Measurements from ENCODE around the gene CSGALNACT2.

Gene CSGALNACT2

GRCh38 chr10:43190775-43191174, 52.5 kb downstream of the CSGALNACT2 start:
- DNase-seq = no peak

DNA sequence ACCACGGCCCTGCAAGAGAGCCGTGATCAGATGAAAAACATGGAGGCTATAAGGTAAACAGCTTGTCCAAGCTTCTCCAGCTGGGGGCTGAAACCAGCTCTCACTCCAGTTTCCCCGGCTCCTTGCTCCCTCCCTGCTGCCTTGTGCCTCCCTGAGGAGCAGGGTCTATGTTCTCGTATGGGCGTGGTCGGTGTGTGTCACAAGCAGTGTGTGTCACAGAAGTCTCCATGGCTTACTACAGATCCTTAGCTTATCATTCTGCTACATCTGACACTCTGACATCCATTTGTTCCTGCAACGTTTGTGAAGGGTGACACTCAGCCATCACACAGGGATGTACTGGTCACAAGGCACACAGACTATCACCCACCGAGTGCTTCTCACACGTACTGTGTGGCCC, 54.6 kb downstream of the CSGALNACT2 start:
- DNase-seq = no peak

- no peak for DNase-seq
Observed at GRCh38 chr10:43193496-43194080, 55.3 kb downstream of the CSGALNACT2 start.

DNA sequence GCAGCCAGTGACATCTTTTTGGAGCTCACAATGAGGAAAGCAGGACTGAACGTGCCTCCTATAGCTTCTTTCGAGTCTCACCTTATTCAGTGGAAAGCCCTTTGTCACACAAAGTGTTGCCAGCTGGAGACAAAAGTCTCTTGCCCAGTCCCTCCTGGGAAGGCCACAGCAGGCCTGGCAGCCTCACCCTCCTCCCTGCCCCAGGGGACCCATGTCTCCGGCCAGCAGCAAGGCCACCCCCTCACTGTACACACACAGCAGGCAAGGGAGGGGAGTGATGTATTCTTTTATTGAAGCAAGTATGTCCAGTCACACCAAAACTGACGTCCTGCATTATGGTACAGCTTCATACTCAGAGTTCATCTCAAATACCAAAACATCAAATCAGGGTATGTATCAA, 56.0 kb downstream of the CSGALNACT2 start:
- DNase-seq = no peak

DNA sequence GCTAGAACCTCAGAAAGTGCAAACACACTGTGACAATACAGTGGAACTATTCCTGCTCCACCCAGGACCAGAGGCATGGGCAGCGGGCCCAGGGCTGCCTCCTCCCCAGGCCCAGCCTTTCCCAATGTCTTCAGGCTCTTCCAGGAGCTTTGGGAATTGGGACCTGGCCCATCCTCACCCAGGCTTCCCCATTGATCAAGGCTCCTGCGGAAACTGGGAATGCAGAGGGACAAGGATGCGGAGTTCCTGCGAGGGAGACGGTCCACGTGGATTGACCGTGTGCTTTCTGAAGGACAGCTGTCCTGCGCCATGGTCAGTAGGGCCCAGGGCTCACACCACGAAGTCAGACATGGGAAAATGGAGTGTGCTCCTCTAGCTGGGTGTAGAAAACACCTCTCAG, 56.6 kb downstream of the CSGALNACT2 start:
- no peak for DNase-seq

- no peak for DNase-seq
Observed at GRCh38 chr10:43195557-43195956, 57.3 kb downstream of the CSGALNACT2 start.

- DNase-seq = no peak
Observed at GRCh38 chr10:43196131-43196980, 58.1 kb downstream of the CSGALNACT2 start.

GRCh38 chr10:43196981-43197833, 59.0 kb downstream of the CSGALNACT2 start:
- DNase-seq = no peak

GRCh38 chr10:43197834-43198681, 59.8 kb downstream of the CSGALNACT2 start:
- no peak for DNase-seq

DNA sequence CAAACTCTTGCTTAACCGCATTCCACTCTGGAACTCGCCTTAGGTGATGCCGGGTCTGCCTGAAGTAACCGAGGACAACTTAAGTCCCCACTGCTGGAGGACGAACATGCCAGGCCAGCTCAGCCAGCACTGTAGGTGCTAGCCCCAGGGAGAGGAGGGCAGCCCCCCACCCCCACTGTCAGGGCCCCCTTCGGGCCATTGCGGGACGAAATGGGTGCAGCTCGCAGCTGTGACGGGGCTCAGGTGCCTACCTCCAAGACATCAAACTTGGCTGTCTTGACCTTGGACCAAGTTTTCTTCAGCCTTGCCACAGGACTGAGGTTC, 60.4 kb downstream of the CSGALNACT2 start:
- no peak for DNase-seq

DNA sequence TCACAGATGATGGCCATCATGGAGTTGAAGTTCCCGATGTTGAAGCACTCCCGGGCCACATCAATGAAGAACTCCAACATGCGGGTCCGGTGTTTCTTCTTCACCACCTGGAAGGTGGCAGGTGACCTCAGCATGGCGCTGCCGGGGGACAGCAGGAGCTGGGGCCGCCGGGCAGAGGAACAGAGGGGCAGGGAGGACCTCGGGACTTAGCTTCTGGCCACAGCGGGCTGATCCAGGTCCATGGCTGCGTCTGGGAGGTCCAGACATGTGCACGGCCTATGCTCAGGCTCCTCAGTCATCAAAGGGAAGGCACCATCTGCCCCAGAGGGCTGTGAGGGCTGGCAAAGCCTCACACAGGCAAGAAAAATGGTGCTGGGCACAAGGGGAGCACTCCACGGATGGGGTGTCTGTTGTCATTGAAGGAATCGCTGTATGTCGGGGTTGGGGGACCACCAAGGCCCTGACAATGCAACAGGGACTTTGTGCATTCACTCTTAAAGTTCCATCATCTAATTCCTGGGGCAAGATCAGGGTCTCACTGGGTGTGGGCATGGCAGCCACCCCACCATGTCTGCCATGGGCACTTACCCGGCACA, 60.9 kb downstream of the CSGALNACT2 start:
- DNase-seq = no peak

DNA sequence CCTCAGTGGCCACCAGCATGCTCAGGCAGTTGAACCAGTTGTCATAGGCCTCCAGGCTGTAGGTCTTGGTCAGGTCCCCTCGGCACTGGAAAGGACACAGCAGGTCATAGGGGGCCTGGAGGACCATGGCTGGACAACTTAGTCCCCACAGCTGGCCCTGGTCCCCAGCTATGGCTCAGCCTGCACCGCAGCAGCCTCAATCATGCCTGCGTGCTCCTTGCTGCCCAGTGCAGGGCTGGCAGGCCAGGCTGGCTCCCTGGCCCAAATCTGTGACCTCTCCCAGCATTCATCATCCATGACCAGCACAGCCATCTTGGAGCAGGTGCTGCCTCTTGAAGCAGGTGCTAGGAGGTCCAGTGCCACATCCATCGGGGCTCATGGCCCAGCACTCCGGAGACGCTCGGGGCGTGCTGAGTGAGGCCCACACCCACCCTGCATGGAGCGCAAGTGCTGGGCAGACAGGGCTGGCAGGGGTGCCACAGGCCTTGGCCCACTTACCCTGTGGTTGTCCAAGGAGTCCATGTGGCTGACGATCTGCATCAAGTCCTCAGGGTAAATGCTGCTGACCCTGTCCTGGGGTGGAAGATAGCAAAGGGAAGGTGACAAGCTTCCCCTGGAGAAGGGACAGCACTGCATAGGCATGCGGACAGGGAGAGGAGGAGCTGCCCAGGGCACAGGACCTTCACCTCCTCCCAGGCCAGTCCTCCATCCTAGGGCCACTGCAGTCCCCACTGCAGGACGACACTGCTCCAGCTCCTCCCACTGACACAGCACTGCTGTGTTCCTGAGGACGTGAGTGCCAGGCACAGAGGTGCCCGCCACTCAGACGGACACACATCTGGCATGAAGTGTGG, 61.7 kb downstream of the CSGALNACT2 start:
- DNase-seq = no peak

DNA sequence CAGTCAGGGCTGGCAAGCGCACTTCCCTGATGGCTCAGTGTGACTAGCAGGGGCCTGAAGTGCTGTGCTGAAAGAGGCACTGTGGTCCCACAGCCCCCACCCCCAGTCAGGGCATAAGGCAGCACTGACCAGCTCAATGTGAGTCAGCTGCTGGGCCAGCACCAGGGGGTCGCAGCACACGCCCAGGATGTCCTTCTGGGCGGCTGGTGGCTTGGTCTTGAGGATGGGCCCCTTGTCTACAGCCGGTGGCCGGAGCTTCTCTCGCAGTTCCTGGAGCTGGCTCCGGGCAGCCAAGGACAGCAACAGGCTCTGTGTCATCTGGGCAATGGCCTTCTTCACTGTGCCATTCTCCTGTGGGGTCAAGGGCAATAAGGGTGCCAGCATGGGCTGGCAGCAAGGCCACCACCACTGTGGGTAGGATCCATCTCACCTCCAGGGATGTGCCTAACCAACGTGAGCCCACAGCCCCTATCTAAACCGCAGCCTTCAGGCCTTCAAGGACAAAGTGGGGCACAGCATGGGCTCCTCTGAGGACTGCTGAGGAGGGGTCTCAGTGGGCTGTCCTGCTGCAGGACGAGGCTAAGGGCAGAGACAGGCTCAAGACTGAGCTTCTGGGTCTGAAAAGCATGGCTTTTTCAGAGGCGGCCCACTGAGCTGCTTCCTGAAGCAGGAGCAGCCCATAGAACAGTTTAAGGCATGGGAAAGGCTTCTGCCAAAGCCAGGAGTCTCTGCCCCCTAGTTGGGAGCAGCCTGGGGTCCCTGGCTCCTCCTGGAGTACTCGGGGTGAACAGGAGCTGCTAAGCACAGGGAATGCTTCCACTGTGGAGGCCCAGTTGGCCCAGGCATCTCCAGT, 62.5 kb downstream of the CSGALNACT2 start:
- no peak for DNase-seq

- DNase-seq = no peak
Observed at GRCh38 chr10:43201545-43202131, 63.4 kb downstream of the CSGALNACT2 start.

DNA sequence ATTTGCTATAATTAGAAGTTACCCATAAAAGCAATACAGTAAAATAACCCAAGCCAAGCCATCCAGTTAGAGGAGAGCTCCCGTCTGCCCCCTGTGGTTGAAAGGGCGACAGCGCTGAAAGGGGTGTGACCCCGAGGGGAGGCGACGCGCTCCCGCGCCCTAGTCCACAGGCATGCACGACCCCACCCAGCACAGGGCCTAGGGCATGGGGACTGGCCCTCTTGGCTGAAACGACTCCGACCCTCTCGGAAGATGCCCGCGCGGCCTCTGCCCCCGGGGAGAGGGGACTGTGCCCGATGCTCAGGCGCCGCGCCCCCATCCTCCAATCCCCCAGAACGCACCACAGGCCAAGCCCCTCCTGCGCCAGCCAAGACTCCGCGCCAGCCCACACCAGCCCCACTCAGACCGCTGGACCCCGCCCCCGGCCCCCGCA, 64.0 kb downstream of the CSGALNACT2 start:
- DNase-seq = no peak

- DNase-seq = no peak
Observed at GRCh38 chr10:43202657-43203447, 64.6 kb downstream of the CSGALNACT2 start.

- no peak for DNase-seq
Observed at GRCh38 chr10:43203448-43204041, 65.3 kb downstream of the CSGALNACT2 start.

All from NCI-H2171 treated with DMSO at 0.1 percent for 48 hours (cell line).